HG02798 (cell line): ENCODE data around the gene GLI3.

Experiments
- ATAC-seq: cut with Tn5 transposase; IDR thresholded peaks from one replicate; pipeline ENCODE4 v1.9.1; 2021; ENCODE audit warnings: mild to moderate bottlenecking; ENCODE audit not compliant: unreplicated experiment, poor library complexity

GLI3 gene

GRCh38 chr7:41955893-41956675 lies 280.9 kb downstream of the GLI3 start:
- no peak for ATAC-seq

DNA sequence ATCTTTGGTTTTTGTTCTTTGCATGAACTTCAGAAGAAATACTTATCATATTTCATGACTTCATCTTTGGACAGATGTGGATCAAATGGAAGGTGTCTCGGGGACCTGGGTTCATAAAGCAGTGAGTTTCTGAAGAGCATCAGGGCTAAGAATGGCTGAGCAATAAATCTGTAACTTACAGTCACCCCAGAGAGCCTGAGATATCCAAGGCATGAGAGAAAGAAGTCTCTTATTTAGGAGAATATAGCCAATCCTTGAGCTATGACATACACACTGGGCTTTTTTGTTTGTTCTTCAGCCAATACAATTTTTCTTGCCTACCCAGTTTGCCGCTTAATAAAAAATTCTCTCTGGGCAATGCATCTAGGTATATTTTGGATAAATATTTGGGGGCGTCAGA lies 281.6 kb downstream of the GLI3 start:
- ATAC-seq: no peak

DNA sequence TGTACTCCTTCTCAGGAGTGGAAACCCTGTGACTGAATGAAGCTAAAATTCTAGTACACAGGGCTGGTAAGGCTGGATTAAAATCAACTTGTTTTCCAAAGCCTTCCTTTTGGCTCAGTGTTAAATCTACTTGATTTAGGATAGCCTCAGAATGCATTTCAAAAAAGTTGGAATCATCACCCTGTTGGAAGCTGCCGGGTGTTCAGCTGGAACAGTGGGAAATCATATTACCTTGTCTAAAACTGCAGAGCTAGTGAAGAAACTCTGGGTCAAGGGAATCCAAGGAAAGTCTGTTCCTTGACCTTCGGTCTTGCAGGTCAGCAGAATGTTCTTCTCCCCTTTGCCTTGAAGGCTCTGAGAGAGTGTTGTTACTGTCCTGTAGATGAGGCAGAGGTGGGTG lies 282.0 kb downstream of the GLI3 start:
- no peak for ATAC-seq

DNA sequence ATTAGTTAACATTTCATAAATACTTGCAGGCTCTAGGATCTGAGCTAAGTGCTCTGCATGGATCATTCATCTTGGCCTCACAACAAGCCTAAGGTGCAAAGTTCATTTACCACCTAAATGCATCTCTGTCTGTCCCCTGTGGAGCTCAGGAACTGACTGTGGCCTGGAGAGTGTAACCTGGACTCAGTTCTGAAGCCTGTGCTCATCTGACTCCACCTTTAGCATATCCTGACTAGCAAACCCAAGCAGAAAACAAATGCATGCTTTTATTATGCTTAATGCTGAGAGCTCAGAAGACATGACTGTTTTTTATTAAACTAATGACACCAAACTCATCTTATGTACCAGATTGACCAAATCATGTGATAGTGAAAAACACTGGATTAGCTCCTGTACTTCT lies 288.5 kb downstream of the GLI3 start:
- ATAC-seq: no peak

DNA sequence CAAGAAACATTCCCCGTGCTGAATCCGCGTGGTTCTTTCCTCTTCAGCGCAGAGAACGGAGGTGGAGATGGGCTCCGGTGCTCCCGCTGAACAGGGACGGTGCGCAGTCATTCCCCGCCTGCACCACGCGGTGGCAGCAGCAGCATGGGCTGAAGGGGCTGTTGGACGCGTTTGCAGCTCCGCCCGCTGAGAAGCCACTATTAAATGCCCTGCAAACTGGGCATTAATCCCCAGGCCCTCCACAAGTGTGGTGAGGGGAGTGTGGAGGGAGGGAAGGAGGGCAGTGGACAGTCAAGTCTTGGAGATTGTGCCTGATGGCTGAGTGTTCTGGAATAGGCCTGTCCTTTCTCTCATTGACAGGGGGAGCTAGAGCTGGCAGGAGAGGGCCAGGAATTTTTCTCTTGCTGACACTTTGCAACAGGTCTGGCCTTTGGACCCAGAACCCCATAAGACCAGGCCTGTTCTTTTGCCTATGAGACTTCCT lies 293.9 kb downstream of the GLI3 start:
- peak; percentile 89 for ATAC-seq

DNA sequence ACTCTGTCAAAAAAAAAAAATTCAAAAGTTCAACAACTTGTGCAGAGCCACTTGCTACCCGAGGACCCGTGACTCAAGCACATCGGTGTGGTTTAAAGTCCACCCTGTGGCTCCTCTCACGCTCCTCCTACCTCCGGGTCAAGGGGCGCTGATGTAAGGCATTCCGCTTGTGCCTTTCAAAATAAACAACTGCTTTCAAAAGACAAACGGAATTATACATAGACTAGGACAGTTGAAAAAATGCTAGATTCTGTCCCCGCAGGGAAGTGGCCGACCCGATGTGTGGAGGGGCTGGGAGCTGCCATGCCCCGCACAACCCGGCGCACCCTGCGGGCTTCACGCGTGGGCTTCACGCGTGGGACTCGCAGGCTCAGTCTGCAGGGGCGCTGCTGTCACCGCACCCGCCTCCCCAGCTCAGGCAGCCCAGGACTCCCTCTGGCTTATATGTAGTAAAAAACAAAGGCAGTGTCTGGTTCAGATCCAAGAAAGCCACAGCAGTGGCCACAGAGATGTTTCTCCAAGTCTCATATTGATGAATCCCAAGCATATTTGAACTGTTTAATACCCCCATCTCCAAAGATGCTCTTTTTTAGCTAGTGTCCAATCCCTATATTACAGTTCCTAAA lies 294.4 kb downstream of the GLI3 start:
- no peak for ATAC-seq

- ATAC-seq: peak; percentile 83
These were observed 296.2 kb downstream of the GLI3 start for GRCh38 chr7:41940760-41941343.

- no peak for ATAC-seq
These were observed 298.6 kb downstream of the GLI3 start for GRCh38 chr7:41938371-41938770.

GRCh38 chr7:41933427-41933826 lies 303.6 kb downstream of the GLI3 start:
- no peak for ATAC-seq

DNA sequence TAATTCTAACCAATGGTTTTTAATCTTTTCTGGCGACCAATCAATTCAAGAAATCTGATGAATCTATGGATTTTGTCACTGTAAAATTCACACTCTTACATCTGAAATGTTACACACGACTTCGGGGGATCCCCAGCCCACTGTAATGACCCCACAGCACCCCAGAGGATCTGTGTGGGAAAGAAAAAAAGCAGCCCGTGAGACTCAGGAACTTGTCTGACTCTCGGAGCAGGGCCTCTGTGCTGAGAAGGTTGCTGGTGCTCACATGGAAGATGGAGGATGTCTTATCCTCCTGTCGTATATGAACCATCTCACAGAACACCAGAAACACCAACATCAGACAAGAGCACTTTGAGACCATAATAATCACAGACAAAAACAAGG lies 305.8 kb downstream of the GLI3 start:
- peak; percentile 60 for ATAC-seq

- peak; percentile 81 for ATAC-seq
These were observed 306.3 kb downstream of the GLI3 start for GRCh38 chr7:41930538-41931262.

GRCh38 chr7:41928781-41929180 lies 308.2 kb downstream of the GLI3 start:
- no peak for ATAC-seq

GRCh38 chr7:41928166-41928565 lies 308.8 kb downstream of the GLI3 start:
- no peak for ATAC-seq

GRCh38 chr7:41927380-41927779 lies 309.6 kb downstream of the GLI3 start:
- no peak for ATAC-seq

DNA sequence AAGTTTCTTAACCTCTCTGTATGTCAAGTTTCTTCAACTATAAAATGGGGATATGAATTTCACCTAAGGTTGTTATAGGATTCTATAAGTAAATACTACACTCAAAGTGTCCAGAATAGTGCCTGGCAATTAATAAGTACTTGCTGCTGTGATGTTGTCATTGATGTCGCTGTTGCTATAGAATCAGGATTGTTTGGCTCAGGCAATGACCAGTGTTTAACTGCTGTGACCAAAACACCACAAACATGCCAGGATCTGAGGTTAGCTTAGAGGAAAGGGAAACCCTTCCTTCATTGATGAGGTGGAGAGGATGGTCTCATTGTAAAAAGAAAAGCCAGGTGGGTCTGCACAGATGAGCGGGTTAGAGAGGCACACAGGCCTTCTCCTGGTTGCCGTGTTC lies 311.1 kb downstream of the GLI3 start:
- no peak for ATAC-seq

DNA sequence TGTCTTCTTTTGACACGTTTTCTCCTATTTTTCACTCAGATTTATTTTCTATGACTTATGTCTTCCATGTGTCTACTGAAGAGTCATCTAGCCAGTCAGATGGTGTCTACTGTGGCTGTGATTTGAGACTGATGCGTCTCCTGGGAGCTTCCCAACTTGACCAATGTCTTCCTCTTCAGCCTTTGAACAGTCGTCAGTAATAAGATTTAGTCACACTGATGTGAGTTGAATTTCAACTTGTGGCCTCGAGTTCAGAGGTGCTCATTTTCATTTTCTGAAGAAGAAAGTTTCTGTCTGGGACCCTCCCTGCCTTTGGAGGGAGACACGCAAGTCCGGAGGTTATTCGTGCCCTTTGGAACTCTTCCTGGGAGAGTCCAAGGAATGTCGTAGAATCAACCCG lies 312.2 kb downstream of the GLI3 start:
- no peak for ATAC-seq

GRCh38 chr7:41922373-41922772 lies 314.6 kb downstream of the GLI3 start:
- ATAC-seq: no peak

GRCh38 chr7:41921453-41921981 lies 315.5 kb downstream of the GLI3 start:
- no peak for ATAC-seq

- no peak for ATAC-seq
These were observed 318.4 kb downstream of the GLI3 start for GRCh38 chr7:41918597-41918996.

GRCh38 chr7:41916450-41916927 lies 320.5 kb downstream of the GLI3 start:
- ATAC-seq: no peak

GRCh38 chr7:41915871-41916270 lies 321.1 kb downstream of the GLI3 start:
- ATAC-seq: no peak
